HEK293T (cell line): ENCODE measurements around the gene ZNF574.

ENCODE experiments used
- CTCF ChIA-PET: fragments of 350-600 bp; formaldehyde crosslinking; extraction: SDS; loops from one replicate; lab custom pipeline; 2021; ENCODE audit warnings: antibody characterized with exemption, inconsistent platforms; lab: Yijun Ruan, JAX
- POLR2A ChIA-PET: fragments of 350-600 bp; formaldehyde crosslinking; extraction: SDS; loops from one replicate; lab custom pipeline; 2020; ENCODE audit warnings: antibody characterized with exemption, inconsistent platforms; lab: Yijun Ruan, JAX
- DNase-seq: peaks from one replicate; pipeline ENCODE4 v3.0.0; 2012; ENCODE audit warnings: mixed read lengths; ENCODE audit errors: extremely low spot score
- ARNT ChIP-seq: fragments of 450-650 bp; IDR thresholded peaks from 2 replicates; pipeline ENCODE4 v1.6.1; 2017; ENCODE audit warnings: mild to moderate bottlenecking
- BHLHE40 ChIP-seq: fragments of 450-650 bp; IDR thresholded peaks from 2 replicates; pipeline ENCODE4 v1.6.1; 2016; ENCODE audit warnings: mild to moderate bottlenecking, moderate library complexity, borderline replicate concordance
- CTBP1 ChIP-seq: fragments of 450-650 bp; IDR thresholded peaks from 2 replicates; pipeline ENCODE4 v1.6.1; 2016; ENCODE audit warnings: borderline replicate concordance
- ELF4 ChIP-seq: fragments of 450-650 bp; IDR thresholded peaks from 2 replicates; pipeline ENCODE4 v1.6.1; 2017; ENCODE audit warnings: antibody characterized with exemption
- FOXA1 ChIP-seq: fragments of 450-650 bp; IDR thresholded peaks from 2 replicates; pipeline ENCODE4 v1.6.1; 2016; ENCODE audit warnings: mild to moderate bottlenecking
- FOXK2 ChIP-seq: fragments of 450-650 bp; IDR thresholded peaks from 2 replicates; pipeline ENCODE4 v1.6.1; 2016; ENCODE audit warnings: mild to moderate bottlenecking
- FOXM1 ChIP-seq: fragments of 450-650 bp; IDR thresholded peaks from 2 replicates; pipeline ENCODE4 v1.6.1; 2017; ENCODE audit warnings: mild to moderate bottlenecking, borderline replicate concordance
- HDGF ChIP-seq: fragments of 450-650 bp; IDR thresholded peaks from 2 replicates; pipeline ENCODE4 v1.6.1; 2017; ENCODE audit warnings: antibody characterized with exemption, borderline replicate concordance
- L3MBTL2 ChIP-seq: fragments of 450-650 bp; conservative IDR thresholded peaks from 2 replicates; pipeline ENCODE4 v1.6.1; 2016; ENCODE audit warnings: mild to moderate bottlenecking
- LEF1 ChIP-seq: fragments of 450-650 bp; IDR thresholded peaks from 2 replicates; pipeline ENCODE4 v1.6.1; 2017; ENCODE audit warnings: mild to moderate bottlenecking, borderline replicate concordance
- NFRKB ChIP-seq: fragments of 450-650 bp; IDR thresholded peaks from 2 replicates; pipeline ENCODE4 v1.6.1; 2016; ENCODE audit warnings: mild to moderate bottlenecking, moderate library complexity
- SP1 ChIP-seq: fragments of 450-650 bp; IDR thresholded peaks from 2 replicates; pipeline ENCODE4 v1.6.1; 2017
- SUZ12 ChIP-seq: fragments of 450-650 bp; IDR thresholded peaks from 2 replicates; pipeline ENCODE4 v1.6.1; 2016; ENCODE audit warnings: mild to moderate bottlenecking
- TARDBP ChIP-seq: fragments of 450-650 bp; IDR thresholded peaks from 2 replicates; pipeline ENCODE4 v1.6.1; 2016
- ZNF384 ChIP-seq: fragments of 450-650 bp; IDR thresholded peaks from 2 replicates; pipeline ENCODE4 v1.6.1; 2016
- TF ChIP-seq, protein P1 (sequence below): fragments of 450-650 bp; IDR thresholded peaks from 2 replicates; pipeline ENCODE4 v1.6.1; 2016

The ZNF574 gene

GRCh38 chr19:42083537-42083936 is 7.6 kb downstream of the ZNF574 start:
- no peak for DNase-seq
- ChIA-PET POLR2A (no interaction called here), CTCF (no interaction called here)
- TF ChIP-seq BHLHE40 (no peak), NFRKB (no peak), FOXM1 (no peak), ELF4 (no peak)
- TF ChIP-seq, protein P1, sequence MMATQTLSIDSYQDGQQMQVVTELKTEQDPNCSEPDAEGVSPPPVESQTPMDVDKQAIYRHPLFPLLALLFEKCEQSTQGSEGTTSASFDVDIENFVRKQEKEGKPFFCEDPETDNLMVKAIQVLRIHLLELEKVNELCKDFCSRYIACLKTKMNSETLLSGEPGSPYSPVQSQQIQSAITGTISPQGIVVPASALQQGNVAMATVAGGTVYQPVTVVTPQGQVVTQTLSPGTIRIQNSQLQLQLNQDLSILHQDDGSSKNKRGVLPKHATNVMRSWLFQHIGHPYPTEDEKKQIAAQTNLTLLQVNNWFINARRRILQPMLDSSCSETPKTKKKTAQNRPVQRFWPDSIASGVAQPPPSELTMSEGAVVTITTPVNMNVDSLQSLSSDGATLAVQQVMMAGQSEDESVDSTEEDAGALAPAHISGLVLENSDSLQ: no peak

- ChIA-PET POLR2A (no interaction called here), CTCF (no interaction called here)
- DNase-seq: no peak
- TF ChIP-seq FOXA1 (no peak), HDGF (no peak)
These were observed 10.3 kb downstream of the ZNF574 start for GRCh38 chr19:42086188-42086736.

GRCh38 chr19:42086770-42087550 is 11.0 kb downstream of the ZNF574 start:
- POLR2A ChIA-PET: no interaction called here
- CTCF ChIA-PET: no interaction called here
- DNase-seq: no peak
- TF ChIP-seq ELF4 (no peak), TARDBP (no peak), NFRKB (no peak), CTBP1 (no peak), FOXA1 (no peak), L3MBTL2 (no peak), BHLHE40 (no peak), ARNT (no peak), FOXK2 (no peak), SUZ12 (no peak)
- TF ChIP-seq, protein P1: no peak

DNA sequence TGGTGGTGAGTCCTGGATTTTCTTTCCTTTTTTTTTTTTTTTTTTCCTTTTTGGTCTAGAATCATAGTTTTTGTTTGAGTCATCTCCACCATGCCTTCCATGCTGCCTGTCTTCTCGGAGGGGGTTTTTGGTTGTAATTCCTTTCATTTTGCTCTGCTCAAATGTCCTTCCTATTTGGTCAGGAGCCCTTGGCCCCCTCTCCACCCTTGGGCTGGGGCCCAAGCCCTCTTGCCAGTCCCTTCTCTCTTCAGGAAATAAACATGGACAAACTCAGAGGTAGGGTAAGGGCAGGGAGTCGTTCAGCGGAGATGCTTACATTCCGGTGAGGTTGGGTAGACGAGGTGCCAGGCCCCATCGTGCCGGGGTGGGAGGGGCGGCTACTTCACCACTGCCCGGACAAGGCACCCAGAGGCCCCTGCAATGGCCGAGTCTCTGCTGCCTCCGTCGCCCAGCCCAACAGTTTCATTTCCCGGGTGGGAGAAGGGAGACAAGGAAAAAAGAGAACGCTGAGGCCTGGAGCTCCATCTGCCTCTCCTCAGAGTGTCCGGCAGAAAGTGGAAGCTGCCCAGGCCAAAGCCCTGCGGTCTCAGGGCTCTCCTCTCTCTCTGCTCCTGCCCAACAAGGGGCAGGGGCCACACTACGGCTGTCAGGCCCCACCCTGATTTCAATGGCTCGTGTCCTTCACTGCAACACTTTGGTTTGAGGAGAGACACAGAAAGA is 12.7 kb downstream of the ZNF574 start:
- DNase-seq: no peak
- ChIA-PET CTCF (no interaction called here), POLR2A (no interaction called here)
- TF ChIP-seq ZNF384 (no peak), TARDBP (no peak), FOXA1 (no peak), HDGF (no peak), SUZ12 (no peak), CTBP1 (no peak), FOXK2 (no peak), L3MBTL2 (no peak), BHLHE40 (no peak), ELF4 (no peak), FOXM1 (no peak), NFRKB (no peak), LEF1 (no peak), ARNT (no peak), SP1 (no peak)
- TF ChIP-seq, protein P1: no peak

DNA sequence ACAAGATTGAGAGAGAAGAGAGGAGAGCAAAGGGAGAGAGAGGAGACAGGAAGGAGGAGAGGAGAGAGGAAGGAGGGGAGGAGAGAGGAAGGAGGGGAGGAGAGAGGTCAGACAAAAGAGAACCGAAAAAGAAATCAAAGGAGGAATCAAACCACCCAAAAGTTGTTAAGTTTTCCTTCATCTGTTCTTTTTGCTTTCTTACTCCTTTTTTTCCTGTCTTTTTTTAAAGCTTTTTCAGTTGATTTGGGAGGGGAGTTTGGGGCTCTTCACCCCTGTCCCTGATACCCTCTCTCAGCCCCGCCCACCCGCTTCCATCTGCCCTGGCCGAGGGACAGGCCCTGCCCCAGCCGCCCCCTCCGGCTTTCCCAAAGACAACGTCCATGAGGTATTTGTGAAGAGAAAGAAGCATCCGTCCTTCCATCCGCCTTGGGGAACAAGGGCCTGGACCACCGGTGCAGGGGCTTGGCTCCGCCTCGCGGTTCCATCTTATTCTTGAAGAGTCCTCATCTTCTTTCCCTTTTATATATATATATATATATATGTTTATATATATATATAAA is 13.3 kb downstream of the ZNF574 start:
- no peak for DNase-seq
- TF ChIP-seq L3MBTL2 (no peak), SUZ12 (no peak), LEF1 (no peak), CTBP1 (no peak), ZNF384 (no peak), FOXK2 (no peak), ARNT (no peak), TARDBP (no peak), ELF4 (no peak), HDGF (no peak), SP1 (no peak)
- TF ChIP-seq, protein P1: no peak
- CTCF ChIA-PET: no interaction called here
- POLR2A ChIA-PET: no interaction called here
